Measurements from ENCODE around the gene SLAMF6.

DNA sequence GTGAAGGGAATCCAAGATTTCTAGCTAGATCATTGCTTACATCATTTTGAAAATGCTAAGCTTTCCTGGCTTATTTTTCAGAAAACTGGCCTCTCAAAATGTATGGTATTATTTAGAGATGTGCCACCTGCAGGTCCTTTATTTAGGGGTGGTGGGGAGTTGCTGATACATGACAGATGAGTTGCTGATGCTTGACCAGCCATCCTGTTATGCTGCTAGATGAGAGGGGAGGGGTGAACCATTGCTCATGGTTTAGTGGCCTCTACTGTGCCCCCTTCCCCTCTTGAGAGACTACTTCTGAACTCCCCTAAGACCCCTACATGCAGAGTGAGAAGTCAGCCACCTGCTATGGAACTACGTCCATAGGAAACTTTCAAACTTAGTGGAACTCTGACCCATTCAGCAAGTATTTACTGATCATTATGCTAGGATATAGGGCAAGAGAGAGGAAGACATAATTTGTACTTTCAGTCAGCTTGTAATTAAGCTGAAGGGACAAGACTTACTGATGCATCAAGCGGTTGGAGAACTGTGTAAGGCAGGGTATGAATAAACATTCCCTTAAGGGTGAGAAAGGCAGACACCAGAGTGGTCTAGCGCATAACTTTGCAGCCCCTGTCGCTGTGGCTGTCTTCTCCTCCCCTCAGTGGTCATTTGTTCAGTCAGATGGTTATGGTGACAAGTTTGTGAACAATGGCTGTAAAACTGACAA lies 34.6 kb downstream of the SLAMF6 start:
- TF ChIP-seq CTCF (IDR thresholded peaks at IDR 0.05) (no peak), POLR2A (IDR thresholded peaks at IDR 0.05; ENCODE audit: low read depth) (no peak), POLR2AphosphoS5 (IDR thresholded peaks at IDR 0.05) (no peak)

All from esophagus muscularis mucosa (tissue), 3 donors.